Brain microvascular endothelial cell (primary cell): ENCODE measurements around the gene CYB5D1.

Experiments
- DNase-seq: peaks from one replicate; pipeline ENCODE4 v3.0.0-alpha.2; 2020
- H3K27ac ChIP-seq: fragments of 250-450 bp; sonication (Bioruptor Pico); 2 replicates; pipeline ENCODE4 v1.5.1; 2020; ENCODE audit warnings: mild to moderate bottlenecking, moderate library complexity
- H3K27me3 ChIP-seq: fragments of 250-450 bp; sonication (Bioruptor Pico); replicated peaks from 2 replicates; pipeline ENCODE4 v1.5.1; 2020; ENCODE audit warnings: mild to moderate bottlenecking
- H3K36me3 ChIP-seq: fragments of 250-450 bp; sonication (Bioruptor Pico); replicated peaks from 2 replicates; pipeline ENCODE4 v1.5.1; 2020; ENCODE audit warnings: mild to moderate bottlenecking
- H3K4me3 ChIP-seq: 2 replicates; pipeline ENCODE4 v1.5.1; 2011; ENCODE audit warnings: low read depth, mild to moderate bottlenecking, control low read depth, low read length, moderate library complexity
- in situ Hi-C: cut with HindIII; loops from 2 replicates; pipeline ENCODE4 v1.10.0; 2017; ENCODE audit warnings: low sequenced_read_pairs, low pct_ligation_motif_present
- TF ChIP-seq, protein P1 (sequence below): IDR thresholded peaks from 2 replicates; pipeline ENCODE4 v1.5.1; 2011; ENCODE audit warnings: low read depth, mild to moderate bottlenecking, moderate library complexity, low read length, control low read depth, inconsistent platforms; ENCODE audit errors: missing control alignments

CYB5D1 gene

DNA sequence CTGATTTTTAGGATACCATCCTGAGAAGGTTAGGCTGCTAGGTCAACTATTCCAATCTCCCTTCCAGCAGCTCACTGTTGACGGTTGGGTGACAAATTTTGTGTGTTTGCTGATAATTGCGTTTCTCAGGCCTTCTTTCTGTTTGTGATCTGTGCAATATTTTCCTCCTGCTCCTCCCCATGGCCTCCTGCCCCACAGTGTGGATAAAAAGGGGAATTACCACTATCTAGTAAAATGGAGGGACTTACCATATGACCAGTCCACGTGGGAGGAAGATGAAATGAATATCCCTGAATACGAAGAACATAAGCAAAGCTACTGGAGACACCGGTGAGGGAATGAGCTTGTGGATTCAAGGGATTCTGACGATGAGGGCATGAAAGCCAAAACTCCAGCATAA, 40.0 kb downstream of the CYB5D1 start:
- Histone ChIP-seq H3K36me3 (peaks cover 85% of the 10 kb centered on the region), H3K27ac (no peak overlapping the region), H3K4me3 (no peak overlapping the region), H3K27me3 (no peaks in the 10 kb centered on the region)
- TF ChIP-seq, protein P1, sequence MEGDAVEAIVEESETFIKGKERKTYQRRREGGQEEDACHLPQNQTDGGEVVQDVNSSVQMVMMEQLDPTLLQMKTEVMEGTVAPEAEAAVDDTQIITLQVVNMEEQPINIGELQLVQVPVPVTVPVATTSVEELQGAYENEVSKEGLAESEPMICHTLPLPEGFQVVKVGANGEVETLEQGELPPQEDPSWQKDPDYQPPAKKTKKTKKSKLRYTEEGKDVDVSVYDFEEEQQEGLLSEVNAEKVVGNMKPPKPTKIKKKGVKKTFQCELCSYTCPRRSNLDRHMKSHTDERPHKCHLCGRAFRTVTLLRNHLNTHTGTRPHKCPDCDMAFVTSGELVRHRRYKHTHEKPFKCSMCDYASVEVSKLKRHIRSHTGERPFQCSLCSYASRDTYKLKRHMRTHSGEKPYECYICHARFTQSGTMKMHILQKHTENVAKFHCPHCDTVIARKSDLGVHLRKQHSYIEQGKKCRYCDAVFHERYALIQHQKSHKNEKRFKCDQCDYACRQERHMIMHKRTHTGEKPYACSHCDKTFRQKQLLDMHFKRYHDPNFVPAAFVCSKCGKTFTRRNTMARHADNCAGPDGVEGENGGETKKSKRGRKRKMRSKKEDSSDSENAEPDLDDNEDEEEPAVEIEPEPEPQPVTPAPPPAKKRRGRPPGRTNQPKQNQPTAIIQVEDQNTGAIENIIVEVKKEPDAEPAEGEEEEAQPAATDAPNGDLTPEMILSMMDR: peak; percentile 67
- in situ Hi-C loops: no loop called here
- DNase-seq: peak; percentile 42

DNA sequence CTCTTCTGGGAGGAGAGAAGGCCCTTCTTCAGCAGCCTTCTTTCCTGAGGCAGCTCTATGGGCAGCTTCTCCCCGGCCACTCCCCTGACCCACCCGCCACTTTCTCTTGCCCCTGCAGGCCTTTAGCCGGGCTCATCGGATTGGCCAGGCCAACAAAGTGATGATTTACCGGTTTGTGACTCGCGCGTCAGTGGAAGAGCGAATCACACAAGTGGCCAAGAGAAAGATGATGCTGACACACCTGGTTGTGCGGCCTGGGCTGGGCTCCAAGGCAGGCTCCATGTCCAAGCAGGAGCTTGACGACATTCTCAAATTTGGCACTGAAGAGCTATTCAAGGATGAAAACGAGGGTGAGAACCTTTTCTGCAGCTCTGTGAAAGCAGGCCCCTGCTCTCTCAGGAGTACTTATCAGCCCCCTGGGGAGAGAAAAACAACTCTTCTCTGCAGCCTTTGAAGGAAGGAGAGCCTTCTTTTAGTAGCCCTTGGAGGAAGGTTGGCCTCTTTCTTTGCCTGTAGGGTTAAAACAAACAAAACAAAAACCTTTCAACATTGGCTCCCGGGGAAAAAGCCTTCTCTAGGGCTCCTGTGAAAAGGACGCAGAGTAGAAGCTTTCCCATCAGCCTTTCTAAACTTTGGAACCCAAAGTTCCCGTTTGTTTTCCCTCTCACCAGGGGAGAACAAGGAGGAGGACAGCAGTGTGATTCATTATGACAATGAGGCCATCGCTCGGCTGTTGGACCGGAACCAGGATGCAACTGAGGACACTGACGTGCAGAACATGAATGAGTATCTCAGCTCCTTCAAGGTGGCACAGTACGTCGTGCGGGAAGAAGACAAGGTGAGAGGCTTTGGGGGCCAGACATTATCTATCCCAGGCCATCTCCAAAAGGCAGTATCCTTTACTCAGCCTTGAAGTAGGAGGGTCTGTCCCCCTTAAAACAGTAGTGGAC, 45.6 kb downstream of the CYB5D1 start:
- peak; percentile 14 for DNase-seq
- Histone ChIP-seq H3K27me3 (no peaks in the 10 kb centered on the region), H3K36me3 (peaks cover 93% of the 10 kb centered on the region), H3K27ac (no peak overlapping the region), H3K4me3 (no peak overlapping the region)
- TF ChIP-seq, protein P1: no peak
- in situ Hi-C loops: no loop called here

DNA sequence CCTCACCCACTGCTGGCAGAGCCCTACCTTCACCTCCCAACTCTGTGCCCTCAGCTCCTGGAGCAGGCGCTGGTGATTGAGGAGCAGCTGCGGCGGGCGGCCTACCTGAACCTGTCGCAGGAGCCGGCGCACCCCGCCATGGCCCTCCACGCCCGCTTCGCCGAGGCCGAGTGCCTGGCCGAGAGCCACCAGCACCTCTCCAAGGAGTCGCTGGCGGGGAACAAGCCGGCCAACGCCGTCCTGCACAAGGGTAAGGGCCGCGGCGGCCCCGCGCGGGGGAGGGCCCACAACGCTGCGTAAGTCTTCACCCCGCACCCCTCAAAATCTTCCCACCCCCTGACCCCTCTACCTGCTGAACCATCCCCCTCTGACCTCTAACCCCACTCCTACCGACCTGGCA, 51.3 kb downstream of the CYB5D1 start:
- Histone ChIP-seq H3K4me3 (no peak overlapping the region), H3K27me3 (no peaks in the 10 kb centered on the region), H3K27ac (no peak overlapping the region), H3K36me3 (peaks cover 79% of the 10 kb centered on the region)
- in situ Hi-C loops: no loop called here
- TF ChIP-seq, protein P1: no peak
- DNase-seq: no peak

DNA sequence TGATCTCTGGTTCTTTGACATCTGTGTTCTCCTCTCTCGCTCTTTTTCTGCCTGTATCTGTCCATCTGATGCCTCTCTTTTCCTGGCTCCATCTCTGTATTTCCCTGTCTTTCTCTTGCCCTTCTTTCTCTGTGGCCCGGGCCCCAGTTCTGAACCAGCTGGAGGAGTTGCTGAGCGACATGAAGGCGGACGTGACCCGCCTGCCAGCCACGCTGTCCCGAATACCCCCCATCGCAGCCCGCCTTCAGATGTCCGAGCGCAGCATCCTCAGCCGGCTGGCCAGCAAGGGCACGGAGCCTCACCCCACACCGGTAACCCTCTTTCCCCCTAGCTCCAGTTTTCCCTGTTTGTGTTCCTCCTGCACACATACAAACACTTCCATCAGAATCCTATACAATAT, 52.5 kb downstream of the CYB5D1 start:
- no peak for DNase-seq
- Histone ChIP-seq H3K4me3 (no peak overlapping the region), H3K36me3 (peaks cover 67% of the 10 kb centered on the region), H3K27me3 (no peaks in the 10 kb centered on the region), H3K27ac (no peak overlapping the region)
- in situ Hi-C loops: no loop called here
- TF ChIP-seq, protein P1: no peak

DNA sequence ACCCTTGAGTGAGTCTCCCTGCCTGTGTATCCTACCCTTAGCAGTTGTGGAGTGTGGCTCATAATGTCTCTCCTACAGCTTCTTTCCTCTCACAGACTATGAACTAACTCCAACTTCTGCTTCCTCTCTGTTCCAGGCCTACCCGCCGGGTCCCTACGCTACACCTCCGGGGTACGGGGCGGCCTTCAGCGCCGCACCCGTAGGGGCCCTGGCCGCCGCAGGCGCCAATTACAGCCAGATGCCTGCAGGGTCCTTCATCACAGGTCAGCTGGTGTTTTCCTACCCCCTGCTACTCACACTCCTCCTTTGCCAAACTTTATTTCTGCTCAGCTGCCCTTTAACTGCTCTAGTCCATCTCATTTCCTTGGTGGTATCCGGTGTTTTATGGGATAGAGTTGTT, 52.9 kb downstream of the CYB5D1 start:
- in situ Hi-C loops: no loop called here
- Histone ChIP-seq H3K27me3 (no peaks in the 10 kb centered on the region), H3K36me3 (peaks cover 63% of the 10 kb centered on the region), H3K27ac (no peak overlapping the region), H3K4me3 (no peak overlapping the region)
- no peak for DNase-seq
- TF ChIP-seq, protein P1: no peak
